Mesenteric fat pad (tissue), 1 donor: Measurements from ENCODE around the gene TNP1. TPM values are rescaled to one million over a fixed set of nuclear protein-coding genes. Genes with fewer than 3 reads are reported as not detected.

Experiments used
- DNase-seq: peaks from one replicate; pipeline ENCODE4 v3.0.0-alpha.2; 2020; ENCODE audit warnings: low spot score
- total RNA-seq: library from RNA; stranded (reverse); fragmentation: NEBNext Ultra II Directional; extraction: Animal tissue kit (Norgen Biotek cat#: 25700); gene quantifications from one replicate; pipeline ENCODE4 v1.2.1, GENCODE V29; 2021
- donor health status: DM: yes; HTN: yes; CAD: no.

Gene TNP1
- total RNA-seq, 1 donor from 2014 or later, result not detected

DNA sequence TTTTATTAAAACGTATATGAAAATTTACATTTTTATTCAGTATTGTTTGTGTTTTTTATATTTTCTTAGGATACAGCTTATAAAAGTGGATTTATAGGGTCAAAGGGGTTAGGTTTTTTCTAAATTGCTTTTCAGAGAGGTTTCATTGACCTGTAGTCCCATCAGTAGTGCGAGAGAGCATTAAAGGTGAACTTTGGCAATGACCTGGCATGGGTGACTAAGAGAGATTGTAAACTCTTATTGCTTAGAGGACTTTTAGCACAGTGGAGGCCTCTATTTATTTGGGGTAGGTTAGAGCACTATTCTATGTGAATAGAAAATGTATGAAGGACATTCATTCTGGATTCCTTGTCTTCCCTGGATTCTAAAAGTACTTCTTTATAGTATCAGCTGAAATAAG, 16.0 kb upstream of the TNP1 start:
- DNase-seq, result no peak

DNA sequence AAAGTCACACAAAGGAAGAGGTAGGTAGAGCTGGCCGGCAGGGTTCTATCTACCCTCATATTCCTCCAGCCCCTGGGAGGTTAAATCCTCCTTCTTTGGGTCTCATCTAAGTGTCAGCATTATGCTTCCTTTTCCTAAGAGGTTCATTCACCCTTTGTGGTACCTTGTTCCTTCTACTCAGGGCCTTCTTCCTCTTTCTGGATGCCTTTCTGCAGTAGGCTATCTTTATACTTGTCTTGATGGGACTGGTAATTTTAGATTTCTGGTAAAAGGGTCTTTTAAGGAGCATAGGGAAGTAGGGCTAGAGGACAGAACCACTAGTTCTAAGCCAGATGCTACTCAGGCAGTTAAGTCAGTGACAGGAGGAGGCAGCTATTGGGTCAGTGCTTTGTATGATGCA, 13.7 kb upstream of the TNP1 start:
- no peak for DNase-seq

DNA sequence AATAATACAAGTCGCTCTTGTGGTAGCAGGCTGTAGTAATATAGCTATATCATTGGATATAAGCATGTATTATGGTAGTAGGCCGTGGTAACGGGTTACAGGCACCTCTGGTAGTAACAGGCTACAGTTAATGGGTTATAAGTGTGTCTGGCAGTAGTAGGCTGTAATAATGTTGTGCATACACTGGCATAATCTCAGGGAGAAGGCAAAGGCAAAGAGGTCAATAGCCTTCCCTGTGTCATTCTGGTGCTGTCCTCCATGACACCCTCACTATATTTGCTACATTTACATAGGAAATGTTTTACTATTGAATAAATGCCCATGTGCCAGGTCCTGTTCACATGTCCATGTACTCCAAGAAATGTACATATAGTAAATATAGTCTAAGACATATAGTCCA, 12.8 kb upstream of the TNP1 start:
- no peak for DNase-seq

DNA sequence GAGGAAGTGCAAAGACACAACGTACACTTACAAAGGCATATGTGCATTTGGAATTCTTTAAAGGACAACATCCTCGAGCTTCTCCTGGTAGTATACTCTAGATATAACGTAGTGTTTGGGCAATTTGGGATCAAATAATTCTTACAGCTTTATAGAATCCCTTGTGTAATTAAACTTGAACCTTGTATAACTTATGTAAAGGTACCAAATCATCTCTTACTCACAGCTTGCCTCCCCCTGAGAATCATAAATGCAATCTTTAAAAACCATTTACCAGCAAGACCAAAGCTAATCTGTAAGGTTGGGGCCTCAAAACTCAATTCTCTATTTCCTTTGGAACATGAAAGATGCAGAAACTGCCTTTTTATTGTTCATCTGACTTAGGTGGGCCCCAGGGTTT, 12.2 kb upstream of the TNP1 start:
- DNase-seq, result no peak

DNA sequence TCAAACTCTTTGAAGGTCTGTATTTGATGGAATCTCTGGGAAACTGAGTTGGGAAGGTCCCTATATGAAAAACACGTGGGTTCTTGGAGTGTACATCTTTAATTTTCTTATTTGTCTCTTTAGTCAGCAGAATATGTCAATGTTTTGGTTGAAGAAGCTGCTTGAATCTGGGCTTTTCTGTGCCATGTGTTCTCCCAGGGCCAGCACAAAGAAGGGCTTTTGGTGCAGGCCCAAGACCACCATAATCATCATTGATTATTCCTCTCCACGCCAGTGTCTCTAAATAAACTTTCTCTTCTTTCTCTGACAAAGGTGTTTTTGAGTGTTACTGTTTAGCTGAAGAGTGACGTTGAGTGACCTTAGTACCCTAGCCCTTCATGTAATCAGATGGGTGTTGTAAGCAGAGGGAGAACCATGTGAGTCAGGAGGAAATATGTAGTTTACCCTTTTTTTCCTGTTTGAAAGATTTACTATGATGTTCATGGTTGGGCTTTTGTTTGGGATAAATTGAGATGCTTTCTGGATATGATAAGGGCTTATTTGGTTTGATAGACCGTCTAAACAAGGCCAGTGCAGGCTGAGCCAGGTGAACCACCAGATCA, 11.6 kb upstream of the TNP1 start:
- no peak for DNase-seq

DNA sequence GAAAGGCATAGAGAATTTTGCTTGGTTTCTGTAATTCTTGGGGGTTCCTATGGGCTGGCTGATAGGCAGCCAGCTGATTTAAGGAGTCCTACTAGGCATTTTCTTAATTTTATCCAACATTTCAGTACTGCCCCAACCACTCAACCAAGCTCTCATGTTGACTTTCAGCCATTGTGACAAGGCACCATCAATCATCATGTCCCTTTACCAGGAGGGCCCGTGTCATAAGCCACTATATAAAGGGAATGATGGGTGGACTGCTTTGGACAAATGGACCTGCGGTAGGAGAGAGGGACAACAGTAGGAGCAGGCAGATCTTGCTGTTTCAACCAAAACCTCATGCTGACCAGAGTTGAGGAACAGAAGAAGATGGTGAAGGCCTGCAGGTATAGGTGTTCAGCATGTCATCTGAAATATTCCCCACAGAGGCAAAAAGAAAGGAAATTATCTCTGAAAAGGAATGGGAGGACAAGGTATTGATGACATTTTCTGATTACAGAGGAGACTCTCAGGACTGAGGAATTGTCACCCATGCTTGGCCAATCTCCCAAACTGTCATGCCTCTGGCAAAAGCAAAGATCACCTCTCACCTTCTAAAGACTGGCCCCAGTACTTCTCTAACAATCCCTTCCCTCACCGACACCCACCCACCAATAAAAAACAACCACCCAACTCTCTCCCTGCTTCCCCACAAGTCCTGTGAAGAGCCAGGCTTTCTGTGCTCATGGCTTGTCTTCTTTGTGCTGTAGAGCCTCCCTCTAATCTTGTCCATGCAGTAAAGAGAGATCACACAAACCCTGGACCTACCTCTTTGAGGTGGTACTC, 10.9 kb upstream of the TNP1 start:
- no peak for DNase-seq

DNA sequence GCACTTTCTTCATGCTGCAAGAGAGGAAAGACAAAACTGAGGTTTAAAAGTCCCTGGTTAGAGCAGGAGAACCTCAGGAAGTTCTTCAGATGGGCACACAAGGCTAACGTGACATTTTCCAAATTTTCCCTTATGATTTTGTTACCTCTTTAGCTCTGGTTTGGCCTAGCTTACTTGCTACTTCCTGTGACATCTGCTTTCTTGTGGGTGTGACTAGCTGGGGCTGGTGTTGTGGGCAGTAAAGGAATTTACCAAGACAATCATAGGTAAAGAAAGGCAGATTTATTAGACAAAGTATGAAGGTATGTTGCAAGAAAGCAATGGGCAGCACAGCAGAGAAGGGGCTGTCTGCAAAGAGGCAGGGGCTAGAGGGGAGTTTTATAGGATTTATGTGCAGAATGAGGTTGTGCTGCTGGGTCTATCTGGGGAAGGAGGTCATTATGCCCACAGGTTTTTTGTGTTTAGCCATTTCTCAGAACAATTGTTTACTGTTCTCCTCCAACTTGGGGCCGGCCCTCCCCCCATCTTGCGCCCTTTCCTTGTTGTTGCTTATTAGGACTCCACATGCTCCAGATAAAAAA, 6.7 kb upstream of the TNP1 start:
- no peak for DNase-seq

DNA sequence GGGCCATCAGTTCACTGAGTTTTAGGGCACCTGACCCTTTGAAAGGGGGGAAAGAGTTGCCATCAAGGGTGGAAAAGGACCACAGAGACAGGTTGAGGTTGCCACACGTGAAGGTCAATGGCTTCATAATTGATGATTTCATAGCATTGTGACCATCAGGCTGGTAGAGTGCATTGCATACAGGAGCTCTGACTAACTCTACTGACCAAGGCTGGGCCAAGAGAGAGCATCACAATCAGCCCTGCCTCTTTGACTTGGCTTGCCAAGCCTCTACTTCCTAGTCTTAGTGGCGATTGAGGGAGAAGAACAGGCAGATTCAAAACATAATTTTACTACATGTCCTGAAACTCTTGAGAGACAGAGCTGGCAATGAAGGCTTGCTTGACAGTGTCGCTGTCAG, 5.8 kb upstream of the TNP1 start:
- no peak for DNase-seq

DNA sequence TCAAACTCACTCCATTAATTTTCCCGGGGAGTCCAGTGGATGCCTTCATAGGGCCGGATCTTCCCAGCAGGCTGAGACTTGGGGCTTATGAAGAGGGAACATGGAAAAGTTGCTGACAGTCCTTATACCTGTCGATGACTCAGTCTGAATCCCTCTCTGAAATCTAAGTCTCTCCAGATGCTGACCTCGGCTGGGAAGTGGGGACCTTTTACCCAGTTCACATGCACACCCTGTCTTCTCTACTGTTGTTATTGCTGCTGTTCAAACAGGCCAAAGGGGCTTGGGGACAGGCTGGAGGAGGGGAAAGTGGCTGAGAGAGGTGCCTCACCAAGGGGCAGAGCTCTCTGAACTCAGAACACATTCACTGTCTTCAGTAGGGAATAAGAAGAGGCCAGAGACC, 4.1 kb upstream of the TNP1 start:
- no peak for DNase-seq

DNA sequence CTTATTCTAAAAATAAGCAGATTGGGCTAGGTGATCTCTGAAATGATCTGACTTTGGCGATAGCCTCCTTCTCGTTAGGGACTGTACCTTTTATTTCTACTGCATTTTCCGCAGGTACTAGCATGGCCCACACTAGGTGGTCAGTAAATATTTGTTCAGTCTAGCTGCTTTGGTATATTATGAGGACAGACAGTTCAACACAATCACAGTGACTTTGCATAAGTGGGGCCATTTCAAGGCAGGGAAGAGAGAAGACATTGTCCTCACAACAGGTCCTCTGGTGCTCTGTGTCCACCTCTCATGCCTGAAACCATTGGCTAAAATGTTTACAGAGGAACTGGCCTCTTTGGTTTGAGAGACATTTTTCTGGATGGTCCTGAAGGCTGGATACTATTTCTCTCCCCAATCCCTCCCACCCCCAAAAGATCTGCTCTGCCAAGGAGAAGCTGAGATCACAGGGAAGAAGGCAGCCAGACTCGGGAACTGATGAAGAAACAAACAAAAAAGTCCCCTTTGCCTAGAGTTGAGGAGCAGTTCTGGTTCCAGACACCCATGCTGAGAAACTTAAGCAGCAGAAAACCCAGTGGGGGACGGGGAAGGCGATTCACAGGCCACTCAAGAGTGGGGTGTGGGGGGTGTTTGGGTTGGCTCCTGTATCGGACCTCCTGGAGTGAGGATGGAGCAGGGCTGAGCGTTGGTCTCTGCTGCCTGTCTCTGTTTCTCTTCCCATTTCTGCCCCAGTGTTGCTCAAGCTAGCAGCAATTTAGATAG, 2.9 kb upstream of the TNP1 start:
- no peak for DNase-seq

DNA sequence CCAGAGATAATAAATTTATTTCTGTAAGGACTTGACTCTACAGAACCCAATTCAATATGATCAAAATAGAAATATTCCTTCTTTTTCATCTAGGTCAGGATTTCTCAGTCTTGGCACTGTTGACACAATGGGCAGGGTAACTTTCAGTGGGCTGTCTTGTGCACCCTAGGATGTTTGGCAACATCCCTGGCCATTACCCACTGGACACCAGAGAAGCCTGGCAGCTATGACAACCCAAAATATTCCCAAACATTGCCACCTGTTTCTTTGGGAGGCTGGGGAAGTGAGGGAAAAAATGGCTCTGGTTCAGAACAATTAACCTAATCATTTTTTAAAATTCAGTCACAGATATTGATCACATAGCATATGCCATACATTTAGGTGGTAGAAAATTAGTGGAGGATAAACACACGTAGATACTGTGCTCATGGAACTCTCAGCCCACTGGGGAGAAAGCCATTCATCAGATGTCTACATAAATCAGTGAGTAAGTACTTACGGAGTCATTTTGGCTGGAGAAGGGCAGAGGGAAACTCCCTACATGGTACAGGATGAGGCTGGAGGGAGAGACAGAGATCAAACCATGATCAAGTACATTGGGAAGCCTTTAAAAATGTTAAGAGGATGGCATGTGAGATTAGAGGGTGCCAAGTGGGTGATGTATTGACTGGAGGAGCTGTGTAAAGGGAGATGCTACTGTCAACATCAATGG, 718 bp upstream of the TNP1 start:
- DNase-seq, result no peak

DNA sequence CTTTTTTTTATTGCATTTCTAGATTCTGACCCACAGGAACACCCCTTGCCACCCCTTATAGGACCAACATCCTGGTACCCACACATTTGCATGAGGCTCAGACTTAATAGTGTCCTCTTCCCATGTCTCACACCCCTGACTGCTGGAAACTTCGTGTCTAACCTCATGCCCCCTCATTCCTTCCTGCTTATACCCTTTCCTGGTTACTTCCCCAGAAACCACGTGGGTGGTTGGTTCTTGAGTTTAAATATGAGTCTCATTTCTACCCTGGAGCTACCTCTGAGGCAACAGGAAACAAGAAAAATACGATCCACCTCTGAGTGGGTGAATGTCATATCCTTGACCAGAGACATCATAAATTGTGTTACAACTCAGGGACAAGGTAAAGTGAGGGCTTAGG, 1.6 kb downstream of the TNP1 start:
- DNase-seq, result no peak

DNA sequence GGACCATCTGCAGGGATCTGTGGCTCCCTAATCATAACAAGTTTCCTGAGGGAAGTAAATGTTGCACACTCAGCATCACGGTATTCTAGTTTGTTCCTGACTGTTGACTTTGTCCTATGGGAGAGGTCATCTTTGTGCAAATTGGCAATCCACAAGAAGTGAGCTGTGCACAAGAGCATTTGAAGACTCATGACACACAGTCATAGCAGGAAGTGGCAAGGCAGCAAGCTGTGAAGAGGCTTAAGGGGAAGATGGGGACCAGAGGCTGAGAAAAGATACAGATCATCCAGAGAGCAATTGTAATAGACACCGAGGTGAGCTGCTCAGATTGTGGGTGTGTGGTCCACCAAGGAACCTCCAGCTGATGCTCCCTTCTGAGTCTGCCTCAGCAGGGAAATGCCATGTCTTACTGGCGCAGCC, 2.7 kb downstream of the TNP1 start:
- DNase-seq, result no peak

DNA sequence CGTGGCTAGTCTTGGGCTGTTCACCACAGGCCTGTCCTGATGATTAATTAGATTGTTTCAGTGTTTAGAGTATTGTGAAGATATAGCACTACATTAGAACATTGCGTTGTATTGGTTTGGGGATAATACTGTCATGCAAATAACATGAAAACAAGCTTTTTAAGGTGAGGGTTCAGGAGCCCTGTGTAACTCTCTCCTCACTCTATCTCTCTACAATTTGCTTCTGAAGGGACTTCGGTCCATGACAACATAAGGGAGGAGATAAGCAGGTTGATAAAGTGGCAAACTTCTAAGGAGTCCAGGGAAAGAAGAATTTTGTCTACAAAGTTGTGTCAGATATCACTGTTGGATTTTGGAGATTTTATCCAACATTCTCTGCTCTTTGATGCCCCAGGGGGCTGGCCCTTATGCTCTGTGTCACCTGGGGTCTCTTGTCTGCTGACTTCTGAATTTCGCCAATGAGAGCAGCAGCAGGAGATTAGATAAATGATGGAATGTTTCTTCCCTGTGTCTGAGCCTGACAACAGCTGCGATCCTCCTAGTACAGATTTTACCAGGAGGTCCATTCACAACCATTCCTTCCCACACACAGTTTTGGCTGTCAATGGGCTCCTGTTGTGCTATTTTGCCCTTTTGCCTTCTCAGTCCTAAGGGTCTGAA, 3.3 kb downstream of the TNP1 start:
- no peak for DNase-seq

DNA sequence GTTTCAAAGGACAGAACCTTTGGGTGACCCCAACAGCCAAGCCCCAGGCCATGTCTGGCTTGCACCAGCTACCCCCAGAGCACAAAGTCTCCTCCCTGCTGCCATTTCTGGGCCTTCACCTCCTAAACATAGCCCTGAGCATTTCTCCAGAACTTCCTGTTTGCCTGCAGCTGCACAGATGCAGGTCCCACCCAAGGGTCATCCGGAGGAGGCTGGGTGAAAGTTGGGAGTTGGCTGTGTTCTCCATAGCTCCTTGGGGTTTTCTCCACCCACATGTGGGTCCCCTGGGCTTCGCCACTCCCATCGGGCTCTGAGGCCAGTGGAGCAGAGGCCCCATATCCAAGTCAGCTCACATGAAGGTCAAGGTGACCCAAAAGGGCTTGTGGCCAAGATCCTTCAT, 4.3 kb downstream of the TNP1 start:
- no peak for DNase-seq

DNA sequence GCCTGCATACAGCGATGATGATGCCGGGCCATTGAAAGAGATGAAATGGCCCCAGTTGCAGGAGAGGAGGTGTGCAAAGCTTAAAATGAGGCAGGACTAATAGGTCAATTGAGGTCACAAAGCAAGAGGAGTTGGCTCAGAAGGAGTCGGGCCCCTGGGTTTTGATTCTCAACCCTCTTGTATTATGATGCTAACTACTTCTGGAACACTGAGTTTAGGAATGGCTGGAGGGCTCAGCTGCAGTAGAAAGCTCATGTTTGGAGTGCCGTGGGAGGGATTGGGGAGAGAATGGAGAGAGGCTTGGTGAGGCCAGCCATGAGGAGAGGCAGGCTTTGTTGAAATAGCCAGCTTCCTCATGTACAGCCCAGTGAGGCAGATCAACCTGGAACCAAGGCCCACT, 4.8 kb downstream of the TNP1 start:
- DNase-seq, result no peak

DNA sequence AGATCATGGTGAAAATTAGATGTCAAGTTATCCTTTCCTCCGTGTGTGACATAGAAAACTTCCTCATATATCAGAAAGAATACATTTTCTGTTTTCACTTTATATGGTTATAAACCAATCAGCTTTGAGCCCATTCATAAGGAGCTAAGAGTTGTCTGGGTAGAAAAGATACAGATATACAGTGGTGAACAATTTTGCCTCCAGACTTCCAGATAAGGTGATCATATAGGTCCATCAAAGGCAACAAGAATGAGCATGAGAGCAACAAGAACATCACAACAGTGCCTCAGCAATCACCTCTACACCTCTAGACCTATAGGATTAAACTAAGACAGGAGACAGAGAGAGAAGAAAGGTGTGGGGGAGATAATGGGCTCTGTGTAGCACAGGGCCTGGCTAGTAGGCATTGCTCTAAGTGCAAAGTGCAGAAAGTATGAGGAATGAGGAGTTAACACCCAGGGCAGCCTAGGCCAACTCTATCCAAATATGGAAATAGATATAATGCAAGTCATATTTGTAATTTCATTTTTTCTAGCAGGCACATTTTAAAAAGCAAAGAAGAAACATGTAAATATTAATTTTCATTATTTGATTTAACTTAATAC, 8.3 kb downstream of the TNP1 start:
- no peak for DNase-seq

DNA sequence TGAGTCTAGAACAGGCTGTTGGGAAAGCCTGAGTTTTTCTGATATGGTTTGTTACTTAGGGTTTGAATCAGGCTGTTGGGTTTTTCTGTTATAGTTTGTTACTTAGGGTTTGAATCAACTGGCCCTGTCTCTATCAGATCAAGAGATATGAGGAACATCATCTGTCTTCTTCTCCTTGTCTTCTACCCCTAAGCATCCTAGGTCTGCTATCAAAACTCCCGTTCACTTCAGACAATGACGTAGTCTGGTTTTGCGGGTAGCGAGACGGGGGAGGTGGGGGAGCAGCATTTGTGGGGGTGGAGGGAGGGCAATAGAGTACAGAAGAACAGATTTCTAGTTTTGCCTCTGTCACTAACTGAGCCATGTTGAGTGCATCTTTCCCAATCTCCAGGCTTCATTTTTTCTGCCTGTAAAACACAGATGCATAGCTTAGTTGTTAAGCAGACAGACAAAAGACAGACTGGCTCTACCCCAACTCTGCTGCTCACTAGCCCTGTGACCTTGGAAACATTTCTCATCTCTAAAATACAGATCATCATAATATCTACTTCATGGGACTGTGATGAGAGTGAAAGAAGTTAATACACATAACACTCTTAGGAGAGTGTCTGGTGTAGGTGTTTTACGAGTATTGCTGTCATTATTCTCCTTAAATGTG, 9.1 kb downstream of the TNP1 start:
- DNase-seq, result no peak

DNA sequence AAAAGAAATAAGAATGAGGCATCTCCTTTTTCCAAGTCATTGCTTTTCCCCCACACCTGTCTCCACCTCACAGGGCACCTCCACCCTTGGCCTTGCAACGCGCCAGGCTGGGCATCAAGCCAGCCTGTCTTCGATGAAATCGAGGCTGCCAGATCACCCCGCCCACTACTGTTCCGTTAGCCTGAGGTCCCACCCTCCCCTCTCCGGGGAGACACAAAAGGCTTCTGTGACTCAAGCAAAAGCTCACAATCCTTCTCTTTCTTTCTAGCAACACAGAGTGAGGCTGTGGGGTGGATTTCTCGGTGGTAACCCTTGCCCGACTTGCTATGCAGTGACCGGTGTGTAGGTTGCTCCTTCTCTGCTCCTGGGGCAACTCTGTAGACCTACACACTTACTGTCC, 9.9 kb downstream of the TNP1 start:
- no peak for DNase-seq

DNA sequence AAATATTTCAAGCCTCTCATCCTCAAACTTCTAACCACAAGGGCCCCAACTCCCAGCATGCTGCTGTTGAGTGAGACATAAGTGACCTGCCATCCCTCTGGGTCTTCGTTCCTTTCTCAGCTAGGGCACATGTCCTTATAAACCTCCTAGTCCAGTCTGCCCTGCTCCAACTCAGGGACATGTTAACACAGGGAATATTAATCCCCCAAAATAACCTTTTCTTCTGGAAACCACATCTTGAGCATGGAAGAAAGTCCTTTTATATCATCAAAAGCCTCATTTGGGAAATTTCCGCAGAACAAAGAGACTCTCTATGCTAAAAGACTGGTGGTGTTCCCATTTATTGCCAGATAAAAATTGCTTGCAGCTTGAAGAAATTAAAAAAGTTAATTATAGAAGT, 14.4 kb downstream of the TNP1 start:
- DNase-seq, result no peak
